HepG2 (cell line): Measurements from ENCODE around the gene AP4M1. TPM values are rescaled to one million over a fixed set of nuclear protein-coding genes. Genes with fewer than 3 reads are reported as not detected.

Experiments
- ATAC-seq: fragments of 200-7000 bp; cut with Tn5 transposase; 3 replicates; pipeline ENCODE4 v1.9.1; 2020; ENCODE audit warnings: mild to moderate bottlenecking, moderate library complexity
- BruUV-seq: library from RNA; stranded (reverse); fragments of 400-500 nt; replicated peaks from 2 replicates; lab custom pipeline; 2021; lab: Mats Ljungman, UMichigan
- CTCF ChIA-PET: fragments of 300-600 bp; formaldehyde crosslinking; extraction: SDS; loops from one replicate; lab custom pipeline; 2021; ENCODE audit warnings: low total read pairs, inconsistent platforms, low intra/inter-chr PET ratio; lab: Yijun Ruan, JAX
- POLR2A ChIA-PET: fragments of 350-600 bp; sonication (Branson Sonifier 250); formaldehyde crosslinking; loops from one replicate; lab custom pipeline; 2020; ENCODE audit warnings: antibody characterized with exemption, inconsistent platforms; lab: Yijun Ruan, JAX
- DNase-seq: peaks from one replicate; pipeline ENCODE4 v3.0.0-alpha.2; 2015; ENCODE audit warnings: low spot score
- FAIRE-seq: peaks from 3 replicates; lab custom pipeline; 2011; peaks lifted over from hg19 to GRCh38; lab: Jason Lieb, UNC
- H2AFZ ChIP-seq: one replicate; pipeline ENCODE4 v1.6.1; 2011; ENCODE audit warnings: low read length, inconsistent platforms
- H3K27ac ChIP-seq: fragments of 300-600 bp; 3 replicates; pipeline ENCODE4 v1.8.0; 2011; ENCODE audit warnings: mixed run types, mild to moderate bottlenecking, mixed read lengths, low read length, inconsistent platforms; ENCODE audit not compliant: insufficient read depth; ENCODE audit errors: extremely low read length
- H3K27me3 ChIP-seq, 2 experiments: fragments of 200-600 bp in 1 of 2; 2 replicates in 1 of 2; 3 replicates in 1 of 2; pipeline versions ENCODE4 v1.6.0 to v1.8.0; 2011; ENCODE audit warnings: low read length in 2 of 2, mild to moderate bottlenecking in 2 of 2, moderate library complexity in 2 of 2, inconsistent platforms in 1 of 2; ENCODE audit not compliant: insufficient read depth in 2 of 2, control insufficient read depth in 1 of 2
- H3K36me3 ChIP-seq, 2 experiments: fragments of 200-600 bp in 1 of 2; replicated peaks in 1 of 2; 2 replicates in 1 of 2; 3 replicates in 1 of 2; pipeline versions ENCODE4 v1.5.1 to v1.8.0; 2011; ENCODE audit warnings: low read length in 2 of 2, inconsistent platforms in 1 of 2; ENCODE audit not compliant: insufficient read depth in 2 of 2, control insufficient read depth in 1 of 2
- H3K4me1 ChIP-seq: 2 replicates; pipeline ENCODE4 v1.5.1; 2012; ENCODE audit warnings: low read length, inconsistent platforms; ENCODE audit not compliant: insufficient read depth
- H3K4me2 ChIP-seq: 2 replicates; pipeline ENCODE4 v1.6.0; 2011; ENCODE audit warnings: low read depth, low read length, inconsistent platforms
- H3K4me3 ChIP-seq, 3 experiments: fragments of 200-600 bp in 1 of 3; sonication (generic), shearing (Covaris generic) in 1 of 3; replicated peaks in 1 of 3; 2 replicates each; pipeline ENCODE4 v1.5.1; 2011 to 2016; ENCODE audit warnings: low read length in 3 of 3, inconsistent platforms in 2 of 3, low read depth in 2 of 3, mild to moderate bottlenecking in 2 of 3, control low read depth in 1 of 3, mixed read lengths in 1 of 3; ENCODE audit not compliant: insufficient read depth in 1 of 3
- H3K79me2 ChIP-seq: one replicate; pipeline ENCODE4 v1.6.1; 2011; ENCODE audit warnings: low read length, inconsistent platforms; ENCODE audit not compliant: insufficient read depth
- H3K9ac ChIP-seq: 2 replicates; pipeline ENCODE4 v1.6.0; 2011; ENCODE audit warnings: mild to moderate bottlenecking, low read depth, low read length, inconsistent platforms; ENCODE audit not compliant: insufficient read depth
- H3K9me3 ChIP-seq: 2 replicates; pipeline ENCODE4 v1.5.1; 2012; ENCODE audit warnings: mild to moderate bottlenecking, low read length
- H4K20me1 ChIP-seq: 2 replicates; pipeline ENCODE4 v1.6.0; 2011; ENCODE audit warnings: inconsistent platforms, mild to moderate bottlenecking, low read length, moderate library complexity; ENCODE audit not compliant: insufficient read depth
- POLR2AphosphoS5 ChIP-seq: IDR thresholded peaks from 2 replicates; pipeline ENCODE4 v1.6.1; 2012; ENCODE audit warnings: low read depth, low read length
- ZNF468 ChIP-seq: sonication (generic); formaldehyde crosslinking; IDR thresholded peaks from 2 replicates; pipeline ENCODE4 v1.8.0; 2022; ENCODE audit warnings: mild to moderate bottlenecking, moderate library complexity, missing genetic modification reagents
- ZNF639 ChIP-seq: conservative IDR thresholded peaks from 2 replicates; pipeline ENCODE4 v1.6.1; 2018; ENCODE audit warnings: missing genetic modification reagents
- ZNF709 ChIP-seq: sonication (generic); formaldehyde crosslinking; IDR thresholded peaks from 2 replicates; pipeline ENCODE4 v1.5.0; 2020; ENCODE audit warnings: mild to moderate bottlenecking, missing genetic modification reagents
- WGBS: methylation state at CpG from one replicate; pipeline ENCODE4 v1.1.6; 2017; ENCODE audit warnings: low lambda C conversion rate; 5-methylcytosine and 5-hydroxymethylcytosine counted together
- in situ Hi-C: cut with HindIII; loops from 2 replicates; pipeline ENCODE4 v1.10.0; 2017; ENCODE audit warnings: low pct_unique_long_range_greater_than_20kb; ENCODE audit not compliant: extremely low pct_ligation_motif_present
- intact Hi-C: fragments of 100-400 bp; cut with micrococcal nuclease; formaldehyde crosslinking; loops from one replicate; pipeline ENCODE4 v1.10.0; 2022; ENCODE audit not compliant: unreplicated experiment
- polyA plus RNA-seq, 8 experiments: library from polyadenylated mRNA; depleted of rRNA in 3 of 8; stranded (reverse) in 7 of 8; unstranded in 1 of 8; fragments of >200 nt; fragmentation: Illumina TruSeq in 4 of 8; extraction: Trizol in 4 of 8; gene quantifications; 2 replicates each; pipeline versions ENCODE4 v1.2.1 to v1.2.3, GENCODE V29; 2011 to 2016; ENCODE audit warnings: low read depth in 4 of 8, missing spikeins in 1 of 8, mixed read lengths in 1 of 8; ENCODE audit not compliant: insufficient read depth in 1 of 8
- total RNA-seq, 5 experiments: library from RNA; depleted of rRNA; stranded (reverse); fragments of >200 nt; fragmentation: Illumina TruSeq; extraction: Trizol; gene quantifications; 2 replicates each; pipeline ENCODE4 v1.2.3, GENCODE V29; 2016; ENCODE audit warnings: low read depth in 1 of 5

Gene AP4M1
- total and polyA plus RNA-seq, 2 of the 13 experiments (the other 11 are each of a cell fraction or from before 2014, with no cell fraction given), result 6.3 to 9.7 TPM

- no peak for TF ChIP-seq ZNF639
These were observed 54.3 kb downstream of the AP4M1 start (continued) for GRCh38 chr7:100155553-100156317.

- DNase-seq (no peak), FAIRE-seq (no peak), ATAC-seq (no peak)
- WGBS, result 96% methylated on average over 16 of the region's 16 CpGs
- H3K79me2 ChIP-seq, result peaks cover 2% of the 10 kb centered on the region
- POLR2A ChIA-PET, result interaction anchor here (1.6 to 2.1 kb wide), 3 partner anchors 8 to 56 kb away, joined by 3 to 25 read pairs (median 5); partner anchors contain the start of gene LAMTOR4
- BruUV-seq, result no TSS peak
- no peaks in the 10 kb centered on the region for H3K9me3 ChIP-seq
- 0 out of 2 replicates have a peak, but pooled peaks have one; percentile 17 for TF ChIP-seq POLR2AphosphoS5
- TF ChIP-seq ZNF709 (CRISPR knock-in tag), result 0 out of 2 replicates have a peak, but pooled peaks have one; percentile 13
- TF ChIP-seq ZNF468, result no peak
- H3K36me3 ChIP-seq, result peaks cover 6 to 24% of the 10 kb centered on the region in 2 experiments
- peak overlapping the region; percentile 80 for H3K27ac ChIP-seq
- H2AFZ ChIP-seq, result no peak overlapping the region
- peak overlapping the region in 1 of 3 experiments; percentile 92; a peak in 1 of 6 replicates for H3K4me3 ChIP-seq
- CTCF ChIA-PET, result no interaction called here
- intact Hi-C loops (no loop called here), in situ Hi-C loops (no loop called here)
- H3K4me2 ChIP-seq, result 0 out of 2 replicates have a peak overlapping the region, but pooled peaks have one; percentile 75
- peaks cover 0 to 7% of the 10 kb centered on the region in 2 experiments; a peak in 1 of 5 replicates for H3K27me3 ChIP-seq
- H3K9ac ChIP-seq, result no peak overlapping the region
- peaks cover 67% of the 10 kb centered on the region for H3K4me1 ChIP-seq
- H4K20me1 ChIP-seq, result peaks cover 6% of the 10 kb centered on the region; the same call in 1 of the 2 replicates
These were observed 55.1 kb downstream of the AP4M1 start for GRCh38 chr7:100156331-100157068.
